ENCODE measurements around the gene ACTN1.

Gene ACTN1

GRCh38 chr14:68967459-68967940 lies 11.6 kb downstream of the ACTN1 start:
- Histone ChIP-seq H3K4me3 (ENCODE audit: insufficient read depth in 1 of 2, low read depth in 1 of 2, low read length in 2 of 2) (no peak overlapping the region), H2BK5ac (ENCODE audit: low read depth, low read length, poor library complexity, severe bottlenecking) (no peak overlapping the region), H2AFZ (ENCODE audit: low read depth, low read length) (no peak overlapping the region), H4K91ac (ENCODE audit: low read length) (no peak overlapping the region), H2BK15ac (ENCODE audit: low read depth, poor library complexity, severe bottlenecking) (no peak overlapping the region), H3K27ac (ENCODE audit: low read length, poor library complexity, severe bottlenecking) (no peak overlapping the region), H2BK12ac (ENCODE audit: low read length in 2 of 2) (no peak overlapping the region), H3K14ac (ENCODE audit: low read length in 2 of 2) (no peak overlapping the region), H3K36me3 (ENCODE audit: control insufficient read depth in 1 of 2, insufficient read depth in 2 of 2, low read depth in 1 of 2, low read length in 2 of 2) (peaks cover 25 to 54% of the 10 kb centered on the region in 2 experiments), H3K18ac (ENCODE audit: low read depth in 1 of 2, low read length in 2 of 2) (no peak overlapping the region), H4K8ac (ENCODE audit: low read length) (no peak overlapping the region), H3K4ac (ENCODE audit: low read depth in 1 of 2, low read length in 2 of 2) (no peak overlapping the region), H3K9ac (ENCODE audit: low read length) (no peak overlapping the region), H2AK5ac (ENCODE audit: low read length, severe bottlenecking) (no peak overlapping the region), H3K4me2 (ENCODE audit: low read length, poor library complexity, severe bottlenecking) (no peak overlapping the region), H3K79me1 (replicated peaks; ENCODE audit: low read length, poor library complexity, severe bottlenecking) (no peaks in the 10 kb centered on the region), H3K9me3 (ENCODE audit: control insufficient read depth, low read length) (no peaks in the 10 kb centered on the region), H3K23ac (ENCODE audit: low read length in 2 of 2) (no peak overlapping the region), H3K4me1 (ENCODE audit: control insufficient read depth, insufficient read depth, low read depth, low read length) (peaks cover 56% of the 10 kb centered on the region), H2BK120ac (ENCODE audit: low read depth, low read length) (no peak overlapping the region), H3K27me3 (ENCODE audit: control insufficient read depth in 1 of 2, insufficient read depth in 1 of 2, low read length in 2 of 2) (no peaks in the 10 kb centered on the region)
- 94% methylated on average over 3 of the region's 3 CpGs for WGBS
- peak; percentile 0 for DNase-seq

GRCh38 chr14:68966872-68967301 lies 12.2 kb downstream of the ACTN1 start:
- H3K79me1 ChIP-seq (replicated peaks; ENCODE audit: low read length, poor library complexity, severe bottlenecking), result no peaks in the 10 kb centered on the region
- no peak for DNase-seq
- WGBS, result 83% methylated on average over 3 of the region's 3 CpGs
- no peak overlapping the region for H3K4me2 ChIP-seq (ENCODE audit: low read length, poor library complexity, severe bottlenecking)
- no peak overlapping the region for H4K91ac ChIP-seq (ENCODE audit: low read length)
- no peak overlapping the region for H3K27ac ChIP-seq (ENCODE audit: low read length, poor library complexity, severe bottlenecking)
- H3K36me3 ChIP-seq (ENCODE audit: control insufficient read depth in 1 of 2, insufficient read depth in 2 of 2, low read depth in 1 of 2, low read length in 2 of 2), result peaks cover 19 to 53% of the 10 kb centered on the region in 2 experiments
- no peaks in the 10 kb centered on the region for H3K9me3 ChIP-seq (ENCODE audit: control insufficient read depth, low read length)
- no peak overlapping the region for H3K4me3 ChIP-seq (ENCODE audit: insufficient read depth in 1 of 2, low read depth in 1 of 2, low read length in 2 of 2)
- no peak overlapping the region for H2AK5ac ChIP-seq (ENCODE audit: low read length, severe bottlenecking)
- H2BK12ac ChIP-seq (ENCODE audit: low read length in 2 of 2), result no peak overlapping the region
- no peaks in the 10 kb centered on the region for H3K27me3 ChIP-seq (ENCODE audit: control insufficient read depth in 1 of 2, insufficient read depth in 1 of 2, low read length in 2 of 2)
- H4K8ac ChIP-seq (ENCODE audit: low read length), result no peak overlapping the region
- peaks cover 62% of the 10 kb centered on the region for H3K4me1 ChIP-seq (ENCODE audit: control insufficient read depth, insufficient read depth, low read depth, low read length)
- no peak overlapping the region for H2BK120ac ChIP-seq (ENCODE audit: low read depth, low read length)
- H3K14ac ChIP-seq (ENCODE audit: low read length in 2 of 2), result no peak overlapping the region
- H2BK5ac ChIP-seq (ENCODE audit: low read depth, low read length, poor library complexity, severe bottlenecking), result no peak overlapping the region
- H3K18ac ChIP-seq (ENCODE audit: low read depth in 1 of 2, low read length in 2 of 2), result peak overlapping the region in 1 of 2 experiments; percentile 13
- H3K9ac ChIP-seq (ENCODE audit: low read length), result no peak overlapping the region
- H3K4ac ChIP-seq (ENCODE audit: low read depth in 1 of 2, low read length in 2 of 2), result no peak overlapping the region
- no peak overlapping the region for H3K23ac ChIP-seq (ENCODE audit: low read length in 2 of 2)
- H2BK15ac ChIP-seq (ENCODE audit: low read depth, poor library complexity, severe bottlenecking), result no peak overlapping the region
- no peak overlapping the region for H2AFZ ChIP-seq (ENCODE audit: low read depth, low read length)

GRCh38 chr14:68965261-68965761 lies 13.8 kb downstream of the ACTN1 start:
- H3K14ac ChIP-seq (ENCODE audit: low read length in 2 of 2), result no peak overlapping the region
- H2BK120ac ChIP-seq (ENCODE audit: low read depth, low read length), result no peak overlapping the region
- no peak overlapping the region for H3K4me2 ChIP-seq (ENCODE audit: low read length, poor library complexity, severe bottlenecking)
- H3K79me1 ChIP-seq (replicated peaks; ENCODE audit: low read length, poor library complexity, severe bottlenecking), result no peaks in the 10 kb centered on the region
- H3K27ac ChIP-seq (ENCODE audit: low read length, poor library complexity, severe bottlenecking), result no peak overlapping the region
- no peaks in the 10 kb centered on the region for H3K27me3 ChIP-seq (ENCODE audit: control insufficient read depth in 1 of 2, insufficient read depth in 1 of 2, low read length in 2 of 2)
- no peaks in the 10 kb centered on the region for H3K9me3 ChIP-seq (ENCODE audit: control insufficient read depth, low read length)
- H4K91ac ChIP-seq (ENCODE audit: low read length), result no peak overlapping the region
- H3K4me3 ChIP-seq (ENCODE audit: insufficient read depth in 1 of 2, low read depth in 1 of 2, low read length in 2 of 2), result no peak overlapping the region
- no peak overlapping the region for H2AK5ac ChIP-seq (ENCODE audit: low read length, severe bottlenecking)
- no peak overlapping the region for H3K18ac ChIP-seq (ENCODE audit: low read depth in 1 of 2, low read length in 2 of 2)
- no peak for DNase-seq
- peaks cover 61% of the 10 kb centered on the region for H3K4me1 ChIP-seq (ENCODE audit: control insufficient read depth, insufficient read depth, low read depth, low read length)
- H3K9ac ChIP-seq (ENCODE audit: low read length), result no peak overlapping the region
- no peak overlapping the region for H2BK5ac ChIP-seq (ENCODE audit: low read depth, low read length, poor library complexity, severe bottlenecking)
- no peak overlapping the region for H3K4ac ChIP-seq (ENCODE audit: low read depth in 1 of 2, low read length in 2 of 2)
- H2BK12ac ChIP-seq (ENCODE audit: low read length in 2 of 2), result no peak overlapping the region
- no peak overlapping the region for H4K8ac ChIP-seq (ENCODE audit: low read length)
- peaks cover 5 to 54% of the 10 kb centered on the region in 2 experiments for H3K36me3 ChIP-seq (ENCODE audit: control insufficient read depth in 1 of 2, insufficient read depth in 2 of 2, low read depth in 1 of 2, low read length in 2 of 2)
- no peak overlapping the region for H3K23ac ChIP-seq (ENCODE audit: low read length in 2 of 2)
- H2AFZ ChIP-seq (ENCODE audit: low read depth, low read length), result no peak overlapping the region
- peak overlapping the region; percentile 6 for H2BK15ac ChIP-seq (ENCODE audit: low read depth, poor library complexity, severe bottlenecking)

- Histone ChIP-seq H2BK5ac (ENCODE audit: low read depth, low read length, poor library complexity, severe bottlenecking) (no peak overlapping the region), H2BK120ac (ENCODE audit: low read depth, low read length) (no peak overlapping the region), H3K23ac (ENCODE audit: low read length in 2 of 2) (no peak overlapping the region), H3K4me3 (ENCODE audit: insufficient read depth in 1 of 2, low read depth in 1 of 2, low read length in 2 of 2) (no peak overlapping the region), H3K27ac (ENCODE audit: low read length, poor library complexity, severe bottlenecking) (no peak overlapping the region), H3K18ac (ENCODE audit: low read depth in 1 of 2, low read length in 2 of 2) (peak overlapping the region; percentile 37), H3K14ac (ENCODE audit: low read length in 2 of 2) (peak overlapping the region in 1 of 2 experiments; percentile 49), H2BK12ac (ENCODE audit: low read length in 2 of 2) (peak overlapping the region in 1 of 2 experiments; percentile 56), H3K79me1 (replicated peaks; ENCODE audit: low read length, poor library complexity, severe bottlenecking) (no peaks in the 10 kb centered on the region), H3K36me3 (ENCODE audit: control insufficient read depth in 1 of 2, insufficient read depth in 2 of 2, low read depth in 1 of 2, low read length in 2 of 2) (peaks cover 7 to 53% of the 10 kb centered on the region in 2 experiments), H2AFZ (ENCODE audit: low read depth, low read length) (no peak overlapping the region), H3K9ac (ENCODE audit: low read length) (no peak overlapping the region), H4K8ac (ENCODE audit: low read length) (peak overlapping the region; percentile 42), H3K9me3 (ENCODE audit: control insufficient read depth, low read length) (no peaks in the 10 kb centered on the region), H2AK5ac (ENCODE audit: low read length, severe bottlenecking) (no peak overlapping the region), H4K91ac (ENCODE audit: low read length) (peak overlapping the region; percentile 70), H3K4me1 (ENCODE audit: control insufficient read depth, insufficient read depth, low read depth, low read length) (peaks cover 56% of the 10 kb centered on the region), H3K4me2 (ENCODE audit: low read length, poor library complexity, severe bottlenecking) (no peak overlapping the region), H3K27me3 (ENCODE audit: control insufficient read depth in 1 of 2, insufficient read depth in 1 of 2, low read length in 2 of 2) (no peaks in the 10 kb centered on the region), H2BK15ac (ENCODE audit: low read depth, poor library complexity, severe bottlenecking) (no peak overlapping the region), H3K4ac (ENCODE audit: low read depth in 1 of 2, low read length in 2 of 2) (peak overlapping the region in 1 of 2 experiments; percentile 64)
- DNase-seq, result peak; percentile 57
- WGBS, result 75% methylated on average over 12 of the region's 12 CpGs
Observed at GRCh38 chr14:68964300-68965093, 14.6 kb downstream of the ACTN1 start.
